IPS-NIHi7 (cell line): ENCODE data around the gene KCNQ1OT1.
A peak's percentile ranks its signal among the peaks of the same experiment; 100 is the strongest.

Experiments
- DNase-seq: peaks from one replicate; pipeline ENCODE4 v3.0.0; 2012; ENCODE audit warnings: mixed read lengths; ENCODE audit errors: extremely low spot score

Gene KCNQ1OT1

GRCh38 chr11:2699531-2700414, at the start of gene KCNQ1OT1:
Gene KCNQ1OT1, minus strand, starts transcription at chr11:2699994.
- peak; percentile 89 for DNase-seq

GRCh38 chr11:2748814-2749554, 49.2 kb upstream of the KCNQ1OT1 start:
- DNase-seq = no peak

GRCh38 chr11:2748061-2748813, 48.4 kb upstream of the KCNQ1OT1 start:
- DNase-seq = no peak

GRCh38 chr11:2747248-2748027, 47.6 kb upstream of the KCNQ1OT1 start:
- no peak for DNase-seq

GRCh38 chr11:2746401-2747247, 46.8 kb upstream of the KCNQ1OT1 start:
- DNase-seq = no peak

- DNase-seq = no peak
Measured at GRCh38 chr11:2745511-2745910, 45.7 kb upstream of the KCNQ1OT1 start.

- no peak for DNase-seq
Measured at GRCh38 chr11:2744166-2744565, 44.4 kb upstream of the KCNQ1OT1 start.

- DNase-seq = no peak
Measured at GRCh38 chr11:2743427-2744110, 43.8 kb upstream of the KCNQ1OT1 start.

GRCh38 chr11:2742611-2743426, 43.0 kb upstream of the KCNQ1OT1 start:
- DNase-seq = no peak

GRCh38 chr11:2742201-2742600, 42.4 kb upstream of the KCNQ1OT1 start:
- no peak for DNase-seq

GRCh38 chr11:2741377-2742131, 41.8 kb upstream of the KCNQ1OT1 start:
- DNase-seq = no peak

GRCh38 chr11:2741006-2741376, 41.2 kb upstream of the KCNQ1OT1 start:
- no peak for DNase-seq

- DNase-seq = no peak
Measured at GRCh38 chr11:2740275-2740940, 40.6 kb upstream of the KCNQ1OT1 start.

- DNase-seq = no peak
Measured at GRCh38 chr11:2739531-2740274, 39.9 kb upstream of the KCNQ1OT1 start.

- DNase-seq = no peak
Measured at GRCh38 chr11:2738551-2739431, 39.0 kb upstream of the KCNQ1OT1 start.

GRCh38 chr11:2737866-2738265, 38.1 kb upstream of the KCNQ1OT1 start:
- no peak for DNase-seq
